SU-DHL-6 (cell line): Measurements from ENCODE around the gene FAM131B.

Experiments used
- H2AFZ ChIP-seq: fragments of 200-600 bp; sonication (generic); 2 replicates; pipeline ENCODE4 v1.6.1; 2014; ENCODE audit warnings: low read depth, mild to moderate bottlenecking, moderate library complexity, mixed read lengths, antibody characterized with exemption, low read length; ENCODE audit not compliant: severe bottlenecking
- H3F3A ChIP-seq: fragments of 200-600 bp; shearing (Covaris generic); 2 replicates; pipeline ENCODE4 v1.6.0; 2016; ENCODE audit warnings: antibody characterized with exemption, mild to moderate bottlenecking; ENCODE audit not compliant: insufficient read depth
- H3K27ac ChIP-seq: fragments of 200-600 bp; sonication (generic); 2 replicates; pipeline ENCODE4 v1.5.1; 2016; ENCODE audit warnings: low read depth, mild to moderate bottlenecking, low read length, moderate library complexity, mixed read lengths
- H3K27me3 ChIP-seq: fragments of 200-600 bp; sonication (generic), shearing (Covaris generic); 2 replicates; pipeline ENCODE4 v1.6.0; 2014; ENCODE audit warnings: mild to moderate bottlenecking, low read length
- H3K36me3 ChIP-seq: fragments of 200-600 bp; sonication (generic); 2 replicates; pipeline ENCODE4 v1.6.1; 2014; ENCODE audit warnings: mild to moderate bottlenecking, low read length, mixed read lengths
- H3K4me2 ChIP-seq: fragments of 300-600, 200-600 bp; shearing (Covaris generic), sonication (generic); 2 replicates; pipeline ENCODE4 v1.6.0; 2014; ENCODE audit warnings: low read length, low read depth, mild to moderate bottlenecking; ENCODE audit not compliant: poor library complexity, severe bottlenecking
- H3K4me3 ChIP-seq: fragments of 200-600 bp; sonication (generic); 2 replicates; pipeline ENCODE4 v1.5.1; 2014; ENCODE audit warnings: antibody characterized with exemption, low read length, mild to moderate bottlenecking, mixed read lengths; ENCODE audit not compliant: insufficient read depth, poor library complexity, severe bottlenecking
- H3K79me2 ChIP-seq: fragments of 200-600 bp; sonication (generic); 2 replicates; pipeline ENCODE4 v1.6.1; 2014; ENCODE audit warnings: mild to moderate bottlenecking, low read length, moderate library complexity; ENCODE audit not compliant: insufficient read depth
- H3K9ac ChIP-seq: fragments of 200-600 bp; sonication (generic); 2 replicates; pipeline ENCODE4 v1.7.0; 2014; ENCODE audit warnings: mild to moderate bottlenecking, low read length
- H3K9me2 ChIP-seq: fragments of 200-600 bp; sonication (generic); replicated peaks from 2 replicates; pipeline ENCODE4 v1.6.1; 2014; ENCODE audit warnings: low read length; ENCODE audit not compliant: insufficient read depth
- H3K9me3 ChIP-seq: fragments of 200-600 bp; sonication (generic); 2 replicates; pipeline ENCODE4 v1.6.1; 2014; ENCODE audit warnings: low read length, mixed read lengths; ENCODE audit not compliant: insufficient read depth
- H4K20me1 ChIP-seq: fragments of 200-600 bp; sonication (generic); 2 replicates; pipeline ENCODE4 v1.6.1; 2014; ENCODE audit warnings: low read depth, mild to moderate bottlenecking, antibody characterized with exemption, low read length, moderate library complexity, mixed read lengths
- CTCF ChIP-seq: fragments of 200-600 bp; sonication (generic); IDR thresholded peaks from one replicate; pipeline ENCODE4 v1.5.1; 2017; ENCODE audit warnings: antibody characterized with exemption, mild to moderate bottlenecking, low read length, moderate library complexity; ENCODE audit not compliant: insufficient read depth, poor library complexity, severe bottlenecking
- EZH2phosphoT487 ChIP-seq: fragments of 200-600 bp; sonication (generic), shearing (Covaris generic); conservative IDR thresholded peaks from 2 replicates; pipeline ENCODE4 v1.6.1; 2018; ENCODE audit warnings: mild to moderate bottlenecking, antibody characterized with exemption, low read length, moderate library complexity, mixed read lengths

Gene FAM131B

GRCh38 chr7:143321734-143322133 is 40.8 kb downstream of the FAM131B start:
- Histone ChIP-seq H3K4me2 (no peak overlapping the region), H3K9me2 (no peaks in the 10 kb centered on the region), H2AFZ (no peak overlapping the region), H3F3A (no peaks in the 10 kb centered on the region), H3K9ac (no peak overlapping the region), H3K27me3 (no peaks in the 10 kb centered on the region), H3K9me3 (no peaks in the 10 kb centered on the region), H4K20me1 (no peaks in the 10 kb centered on the region), H3K27ac (no peak overlapping the region), H3K4me3 (no peak overlapping the region), H3K79me2 (no peaks in the 10 kb centered on the region), H3K36me3 (no peaks in the 10 kb centered on the region)
- TF ChIP-seq CTCF: no peak
- no peak for TF ChIP-seq EZH2phosphoT487

GRCh38 chr7:143321242-143321641 is 41.3 kb downstream of the FAM131B start:
- Histone ChIP-seq H3K79me2 (no peaks in the 10 kb centered on the region), H3K4me3 (no peak overlapping the region), H3K9ac (no peak overlapping the region), H3K9me2 (no peaks in the 10 kb centered on the region), H2AFZ (no peak overlapping the region), H3K27ac (no peak overlapping the region), H3K36me3 (no peaks in the 10 kb centered on the region), H4K20me1 (no peaks in the 10 kb centered on the region), H3K4me2 (no peak overlapping the region), H3F3A (no peaks in the 10 kb centered on the region), H3K27me3 (no peaks in the 10 kb centered on the region), H3K9me3 (no peaks in the 10 kb centered on the region)
- TF ChIP-seq CTCF: no peak
- no peak for TF ChIP-seq EZH2phosphoT487

GRCh38 chr7:143320620-143321019 is 41.9 kb downstream of the FAM131B start:
- no peaks in the 10 kb centered on the region for H3K9me3 ChIP-seq
- H3K9me2 ChIP-seq: no peaks in the 10 kb centered on the region
- H3K79me2 ChIP-seq: no peaks in the 10 kb centered on the region
- H3K36me3 ChIP-seq: no peaks in the 10 kb centered on the region
- H3K27ac ChIP-seq: no peak overlapping the region
- H4K20me1 ChIP-seq: no peaks in the 10 kb centered on the region
- H3K27me3 ChIP-seq: no peaks in the 10 kb centered on the region
- H3K4me2 ChIP-seq: no peak overlapping the region
- no peak overlapping the region for H3K9ac ChIP-seq
- H2AFZ ChIP-seq: no peak overlapping the region
- no peaks in the 10 kb centered on the region for H3F3A ChIP-seq
- TF ChIP-seq CTCF: no peak
- no peak for TF ChIP-seq EZH2phosphoT487
- H3K4me3 ChIP-seq: no peak overlapping the region

GRCh38 chr7:143318661-143319060 is 43.9 kb downstream of the FAM131B start:
- Histone ChIP-seq H3K9ac (no peak overlapping the region), H3K27me3 (no peaks in the 10 kb centered on the region), H3K9me3 (no peaks in the 10 kb centered on the region), H3K4me3 (no peak overlapping the region), H3K79me2 (no peaks in the 10 kb centered on the region), H4K20me1 (no peaks in the 10 kb centered on the region), H3K9me2 (no peaks in the 10 kb centered on the region), H3K36me3 (no peaks in the 10 kb centered on the region), H3K4me2 (no peak overlapping the region), H3K27ac (no peak overlapping the region), H2AFZ (no peak overlapping the region), H3F3A (no peaks in the 10 kb centered on the region)
- TF ChIP-seq CTCF (no peak), EZH2phosphoT487 (no peak)
